Activated naive CD4-positive, alpha-beta T cell treated with Interleukin-2 at 50 U/mL for 16 hours (primary cell): ENCODE data around the gene ZEB2.

Source experiments
- DNase-seq: peaks from one replicate; pipeline ENCODE4 v3.0.0-alpha.2; 2020

The ZEB2 gene

GRCh38 chr2:144468823-144469595, 50.9 kb downstream of the ZEB2 start:
- DNase-seq = no peak

GRCh38 chr2:144467502-144468137, 52.3 kb downstream of the ZEB2 start:
- no peak for DNase-seq

- no peak for DNase-seq
Measured at GRCh38 chr2:144466637-144467036, 53.3 kb downstream of the ZEB2 start.

GRCh38 chr2:144465749-144466148, 54.2 kb downstream of the ZEB2 start:
- no peak for DNase-seq

- DNase-seq = no peak
Measured at GRCh38 chr2:144464730-144465129, 55.2 kb downstream of the ZEB2 start.

- DNase-seq = no peak
Measured at GRCh38 chr2:144463266-144463665, 56.7 kb downstream of the ZEB2 start.

GRCh38 chr2:144462266-144462665, 57.7 kb downstream of the ZEB2 start:
- DNase-seq = no peak

- DNase-seq = no peak
Measured at GRCh38 chr2:144461308-144461766, 58.6 kb downstream of the ZEB2 start.

GRCh38 chr2:144460727-144461307, 59.1 kb downstream of the ZEB2 start:
- no peak for DNase-seq

- peak; percentile 18 for DNase-seq
Measured at GRCh38 chr2:144459937-144460336, 60.0 kb downstream of the ZEB2 start.

- no peak for DNase-seq
Measured at GRCh38 chr2:144459286-144459685, 60.6 kb downstream of the ZEB2 start.

- DNase-seq = no peak
Measured at GRCh38 chr2:144458541-144458940, 61.4 kb downstream of the ZEB2 start.

- DNase-seq = no peak
Measured at GRCh38 chr2:144456680-144457079, 63.2 kb downstream of the ZEB2 start.

- DNase-seq = no peak
Measured at GRCh38 chr2:144455987-144456386, 63.9 kb downstream of the ZEB2 start.

- peak; percentile 33 for DNase-seq
Measured at GRCh38 chr2:144454466-144455287, 65.2 kb downstream of the ZEB2 start.

GRCh38 chr2:144453486-144454158, 66.3 kb downstream of the ZEB2 start:
- no peak for DNase-seq

- DNase-seq = no peak
Measured at GRCh38 chr2:144452989-144453336, 67.0 kb downstream of the ZEB2 start.

- DNase-seq = no peak
Measured at GRCh38 chr2:144452169-144452988, 67.5 kb downstream of the ZEB2 start.

GRCh38 chr2:144451443-144451842, 68.5 kb downstream of the ZEB2 start:
- DNase-seq = no peak

- DNase-seq = no peak
Measured at GRCh38 chr2:144449028-144449406, 70.9 kb downstream of the ZEB2 start.

GRCh38 chr2:144448389-144449027, 71.4 kb downstream of the ZEB2 start:
- no peak for DNase-seq
